HEK293T (cell line): ENCODE data around the gene ALPL.

ENCODE experiments used
- ARNT ChIP-seq: fragments of 450-650 bp; IDR thresholded peaks from 2 replicates; pipeline ENCODE4 v1.6.1; 2017; ENCODE audit warnings: mild to moderate bottlenecking
- FOXA1 ChIP-seq: fragments of 450-650 bp; IDR thresholded peaks from 2 replicates; pipeline ENCODE4 v1.6.1; 2016; ENCODE audit warnings: mild to moderate bottlenecking
- FOXM1 ChIP-seq: fragments of 450-650 bp; IDR thresholded peaks from 2 replicates; pipeline ENCODE4 v1.6.1; 2017; ENCODE audit warnings: mild to moderate bottlenecking, borderline replicate concordance
- HDGF ChIP-seq: fragments of 450-650 bp; IDR thresholded peaks from 2 replicates; pipeline ENCODE4 v1.6.1; 2017; ENCODE audit warnings: antibody characterized with exemption, borderline replicate concordance
- SP1 ChIP-seq: fragments of 450-650 bp; IDR thresholded peaks from 2 replicates; pipeline ENCODE4 v1.6.1; 2017
- TARDBP ChIP-seq: fragments of 450-650 bp; IDR thresholded peaks from 2 replicates; pipeline ENCODE4 v1.6.1; 2016

DNA sequence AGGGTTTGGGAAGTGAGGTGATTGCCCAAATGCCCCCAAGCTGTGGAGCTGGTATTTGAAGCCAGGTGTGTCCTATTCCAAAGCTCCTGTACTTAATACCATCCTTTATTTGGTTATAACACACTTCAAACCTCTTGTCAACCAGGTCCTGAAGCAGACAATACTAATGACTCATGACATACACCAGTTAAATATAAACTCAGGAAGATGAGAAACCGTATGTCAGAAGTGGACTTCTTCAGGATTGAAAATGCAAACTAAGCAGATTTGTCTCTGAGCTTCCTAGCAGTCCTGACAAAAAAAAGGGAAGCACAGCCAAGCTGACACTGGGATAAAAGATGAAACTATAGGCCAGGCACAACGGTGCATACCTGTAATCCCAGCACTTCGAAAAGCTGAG lies 70.6 kb downstream of the ALPL start:
- TF ChIP-seq FOXM1, result no peak
- no peak for TF ChIP-seq SP1
- no peak for TF ChIP-seq HDGF
- no peak for TF ChIP-seq TARDBP
- no peak for TF ChIP-seq FOXA1
- TF ChIP-seq ARNT, result no peak
